Omental fat pad (tissue), 4 donors: ENCODE results near the gene JUP. TPM values are rescaled to one million over a fixed set of nuclear protein-coding genes. Genes with fewer than 3 reads are reported as not detected.

Experiments used
- ATAC-seq: fragments of 150-250 bp; one replicate; pipeline ENCODE4 v1.9.1; 2016; ENCODE audit warnings: mild to moderate bottlenecking, moderate library complexity; ENCODE audit not compliant: low FRiP score
- DNase-seq: peaks from one replicate; pipeline ENCODE4 v3.0.0-alpha.2; 2019; ENCODE audit warnings: low spot score
- CTCF ChIP-seq, 3 donors: fragments of 450-650 bp; IDR thresholded peaks; one replicate each; pipeline ENCODE4 v1.5.1; 2016 to 2017; ENCODE audit warnings: antibody characterized with exemption in 3 of 3, mild to moderate bottlenecking in 3 of 3, moderate library complexity in 2 of 3
- total RNA-seq, 4 donors: library from RNA; depleted of rRNA; stranded (reverse); fragments of >200 nt; gene quantifications; one replicate each; pipeline ENCODE4 v1.1.0, GENCODE V29; 2016

JUP gene
- total RNA-seq, 4 donors from 2014 or later: 34.8 to 84.5 (median 39.0) TPM

GRCh38 chr17:41771389-41772206 lies 14.9 kb downstream of the JUP start:
- TF ChIP-seq CTCF (IDR thresholded peaks at IDR 0.05): no peak
- DNase-seq: no peak
- ATAC-seq: no peak

GRCh38 chr17:41769985-41770384 lies 16.5 kb downstream of the JUP start:
- no peak for TF ChIP-seq CTCF (IDR thresholded peaks at IDR 0.05)
- ATAC-seq (no peak), DNase-seq (no peak)

- no peak for DNase-seq
- no peak for TF ChIP-seq CTCF (IDR thresholded peaks at IDR 0.05)
- ATAC-seq: no peak
Measured at GRCh38 chr17:41769346-41769862, 17.1 kb downstream of the JUP start.

GRCh38 chr17:41768682-41769288 lies 17.7 kb downstream of the JUP start:
- no peak for DNase-seq

GRCh38 chr17:41767324-41768042 lies 19.0 kb downstream of the JUP start:
- ATAC-seq (no peak), DNase-seq (no peak)
- TF ChIP-seq CTCF (IDR thresholded peaks at IDR 0.05): no peak

More at GRCh38 chr17:41768682-41769288, 17.7 kb downstream of the JUP start:
- ATAC-seq: no peak
- no peak for TF ChIP-seq CTCF (IDR thresholded peaks at IDR 0.05)

GRCh38 chr17:41766135-41766534 lies 20.4 kb downstream of the JUP start:
- DNase-seq (no peak), ATAC-seq (no peak)
- no peak for TF ChIP-seq CTCF (IDR thresholded peaks at IDR 0.05)
